ENCODE measurements around the gene NOL6.

DNA sequence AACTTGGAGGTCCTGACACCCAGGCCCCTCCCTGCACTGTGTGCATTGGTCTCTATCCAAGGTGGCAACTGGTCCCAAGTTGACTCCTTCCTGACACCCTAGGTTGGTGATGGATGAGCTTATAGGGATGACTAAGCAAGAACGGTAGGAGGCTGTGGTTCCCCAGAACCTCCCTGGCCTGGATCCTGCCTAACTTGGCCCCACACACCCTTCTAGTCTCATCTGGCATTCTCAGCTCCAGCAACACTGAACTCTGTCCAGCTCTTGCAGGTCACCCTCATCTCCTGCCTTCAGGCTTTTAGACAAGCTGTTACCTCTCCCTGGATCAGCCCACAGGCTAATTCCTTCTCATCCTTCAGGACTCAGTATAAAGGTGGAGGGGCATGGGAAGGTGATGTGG lies 42.8 kb downstream of the NOL6 start:
- TF ChIP-seq EZH2 (IDR thresholded peaks at IDR 0.05; ENCODE audit: borderline replicate concordance, low read depth, low read length, severe bottlenecking) = no peak
- TF ChIP-seq, protein P1, sequence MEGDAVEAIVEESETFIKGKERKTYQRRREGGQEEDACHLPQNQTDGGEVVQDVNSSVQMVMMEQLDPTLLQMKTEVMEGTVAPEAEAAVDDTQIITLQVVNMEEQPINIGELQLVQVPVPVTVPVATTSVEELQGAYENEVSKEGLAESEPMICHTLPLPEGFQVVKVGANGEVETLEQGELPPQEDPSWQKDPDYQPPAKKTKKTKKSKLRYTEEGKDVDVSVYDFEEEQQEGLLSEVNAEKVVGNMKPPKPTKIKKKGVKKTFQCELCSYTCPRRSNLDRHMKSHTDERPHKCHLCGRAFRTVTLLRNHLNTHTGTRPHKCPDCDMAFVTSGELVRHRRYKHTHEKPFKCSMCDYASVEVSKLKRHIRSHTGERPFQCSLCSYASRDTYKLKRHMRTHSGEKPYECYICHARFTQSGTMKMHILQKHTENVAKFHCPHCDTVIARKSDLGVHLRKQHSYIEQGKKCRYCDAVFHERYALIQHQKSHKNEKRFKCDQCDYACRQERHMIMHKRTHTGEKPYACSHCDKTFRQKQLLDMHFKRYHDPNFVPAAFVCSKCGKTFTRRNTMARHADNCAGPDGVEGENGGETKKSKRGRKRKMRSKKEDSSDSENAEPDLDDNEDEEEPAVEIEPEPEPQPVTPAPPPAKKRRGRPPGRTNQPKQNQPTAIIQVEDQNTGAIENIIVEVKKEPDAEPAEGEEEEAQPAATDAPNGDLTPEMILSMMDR (IDR thresholded peaks at IDR 0.05; ENCODE audit: borderline replicate concordance, extremely low read depth, low read length, poor library complexity, severe bottlenecking) = no peak

Data from DND-41 (cell line).